ENCODE results near the gene TBL1XR1.

TBL1XR1 gene

DNA sequence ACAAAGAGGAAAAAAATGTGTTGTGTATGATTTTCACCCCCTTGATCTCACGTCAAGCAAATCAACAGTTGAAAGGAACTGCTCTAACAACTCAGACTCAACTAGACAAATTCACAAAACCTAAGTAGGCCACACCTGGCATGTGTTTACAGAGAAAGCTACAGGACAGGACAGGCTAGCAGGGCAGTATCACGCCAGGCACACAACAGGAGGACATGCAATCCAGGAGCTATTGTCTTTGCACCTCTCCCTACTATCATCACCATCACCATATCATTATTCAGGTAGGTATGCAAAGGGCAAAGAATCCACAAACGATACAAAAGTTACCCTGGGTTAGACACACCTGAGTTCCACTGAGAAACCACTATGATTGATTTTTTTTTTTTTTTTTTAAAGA is 86.4 kb downstream of the TBL1XR1 start:
- DNase-seq (ENCODE audit: low read depth) = no peak
- TF ChIP-seq, protein P1, sequence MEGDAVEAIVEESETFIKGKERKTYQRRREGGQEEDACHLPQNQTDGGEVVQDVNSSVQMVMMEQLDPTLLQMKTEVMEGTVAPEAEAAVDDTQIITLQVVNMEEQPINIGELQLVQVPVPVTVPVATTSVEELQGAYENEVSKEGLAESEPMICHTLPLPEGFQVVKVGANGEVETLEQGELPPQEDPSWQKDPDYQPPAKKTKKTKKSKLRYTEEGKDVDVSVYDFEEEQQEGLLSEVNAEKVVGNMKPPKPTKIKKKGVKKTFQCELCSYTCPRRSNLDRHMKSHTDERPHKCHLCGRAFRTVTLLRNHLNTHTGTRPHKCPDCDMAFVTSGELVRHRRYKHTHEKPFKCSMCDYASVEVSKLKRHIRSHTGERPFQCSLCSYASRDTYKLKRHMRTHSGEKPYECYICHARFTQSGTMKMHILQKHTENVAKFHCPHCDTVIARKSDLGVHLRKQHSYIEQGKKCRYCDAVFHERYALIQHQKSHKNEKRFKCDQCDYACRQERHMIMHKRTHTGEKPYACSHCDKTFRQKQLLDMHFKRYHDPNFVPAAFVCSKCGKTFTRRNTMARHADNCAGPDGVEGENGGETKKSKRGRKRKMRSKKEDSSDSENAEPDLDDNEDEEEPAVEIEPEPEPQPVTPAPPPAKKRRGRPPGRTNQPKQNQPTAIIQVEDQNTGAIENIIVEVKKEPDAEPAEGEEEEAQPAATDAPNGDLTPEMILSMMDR (conservative IDR thresholded peaks at IDR 0.05; ENCODE audit: control insufficient read depth, insufficient read depth, low read depth, low read length) = no peak
- no peak overlapping the region for H3K4me3 ChIP-seq (ENCODE audit: control insufficient read depth, low read depth, low read length)

DNA sequence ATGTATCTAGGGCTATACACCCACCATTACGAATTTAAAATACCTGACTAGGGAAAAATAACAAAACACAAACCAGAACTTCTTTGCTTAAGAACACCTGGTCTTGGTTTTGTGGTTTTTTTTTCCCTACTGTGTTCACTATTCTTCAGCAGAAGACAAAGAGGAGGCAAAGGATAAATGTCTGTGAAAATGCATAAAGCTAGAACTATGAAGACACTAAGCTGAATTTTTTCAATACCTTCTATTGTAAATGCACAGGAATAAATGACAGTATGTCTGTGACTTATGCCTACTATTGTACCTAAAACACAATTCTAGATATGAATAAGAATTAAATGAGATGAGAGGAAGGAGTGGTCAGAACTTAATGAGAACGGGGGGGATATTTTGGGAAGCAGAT is 86.9 kb downstream of the TBL1XR1 start:
- TF ChIP-seq, protein P1 (conservative IDR thresholded peaks at IDR 0.05; ENCODE audit: control insufficient read depth, insufficient read depth, low read depth, low read length) = no peak
- no peak for DNase-seq (ENCODE audit: low read depth)
- no peak overlapping the region for H3K4me3 ChIP-seq (ENCODE audit: control insufficient read depth, low read depth, low read length)

GRCh38 chr3:177109688-177110330 is 87.5 kb downstream of the TBL1XR1 start:
- DNase-seq (ENCODE audit: low read depth) = no peak
- TF ChIP-seq, protein P1 (conservative IDR thresholded peaks at IDR 0.05; ENCODE audit: control insufficient read depth, insufficient read depth, low read depth, low read length) = no peak
- H3K4me3 ChIP-seq (ENCODE audit: control insufficient read depth, low read depth, low read length) = no peak overlapping the region

DNA sequence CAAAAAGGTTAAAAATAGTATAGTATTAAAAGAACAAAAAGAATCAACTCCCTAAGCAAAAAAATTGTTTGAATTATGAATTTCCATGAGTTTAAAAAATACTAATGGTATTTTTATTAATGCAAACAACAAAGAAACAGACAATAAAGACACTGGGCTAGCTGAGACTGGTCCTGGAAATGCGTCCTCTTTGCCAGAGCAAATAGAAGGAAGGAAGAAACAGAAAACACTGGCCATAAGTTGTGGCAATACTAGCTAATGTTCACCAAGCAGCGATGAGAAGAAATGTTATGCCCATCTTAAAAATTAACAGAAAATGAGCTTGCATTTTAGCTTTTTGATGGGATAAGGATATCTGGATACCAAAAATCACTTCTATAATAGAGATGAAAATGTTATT is 88.6 kb downstream of the TBL1XR1 start:
- H3K4me3 ChIP-seq (ENCODE audit: control insufficient read depth, low read depth, low read length) = no peak overlapping the region
- no peak for DNase-seq (ENCODE audit: low read depth)
- TF ChIP-seq, protein P1 (conservative IDR thresholded peaks at IDR 0.05; ENCODE audit: control insufficient read depth, insufficient read depth, low read depth, low read length) = no peak

DNA sequence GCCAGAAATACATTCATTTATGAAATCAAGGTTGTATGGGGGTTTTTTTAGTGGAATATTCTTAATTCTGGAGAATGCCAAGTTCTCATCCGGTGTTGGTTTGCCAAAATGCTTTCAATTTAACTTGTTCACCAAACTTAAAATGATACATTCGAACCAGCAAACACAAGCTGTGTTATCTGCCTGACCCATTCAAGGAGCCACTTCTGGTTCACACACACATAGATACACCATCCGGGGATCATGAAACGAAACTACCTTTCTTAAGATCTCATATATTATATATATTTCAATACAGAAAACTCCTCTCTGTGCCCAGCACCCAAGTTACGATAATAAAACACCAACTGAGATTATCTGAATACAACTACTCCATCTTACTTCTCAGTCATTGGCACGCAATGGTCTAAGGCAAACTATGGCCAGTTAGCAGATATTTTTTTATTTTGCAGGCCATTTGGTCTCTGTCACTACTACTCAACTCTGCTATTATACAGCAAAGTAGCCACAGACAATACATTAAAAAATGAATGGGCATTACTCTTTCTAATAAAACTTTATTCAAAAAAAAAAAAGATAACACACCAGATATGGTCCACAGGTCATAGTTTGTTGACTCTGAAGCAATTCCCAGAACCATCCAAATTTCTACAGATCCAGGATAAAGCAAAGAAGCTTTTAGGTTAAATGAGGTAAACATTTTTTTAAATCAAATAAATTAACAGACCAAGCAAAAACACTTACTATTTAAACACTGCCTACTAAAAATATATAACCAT is 89.6 kb downstream of the TBL1XR1 start:
- DNase-seq (ENCODE audit: low read depth) = no peak
- TF ChIP-seq, protein P1 (conservative IDR thresholded peaks at IDR 0.05; ENCODE audit: control insufficient read depth, insufficient read depth, low read depth, low read length) = no peak
- H3K4me3 ChIP-seq (ENCODE audit: control insufficient read depth, low read depth, low read length) = no peak overlapping the region

DNA sequence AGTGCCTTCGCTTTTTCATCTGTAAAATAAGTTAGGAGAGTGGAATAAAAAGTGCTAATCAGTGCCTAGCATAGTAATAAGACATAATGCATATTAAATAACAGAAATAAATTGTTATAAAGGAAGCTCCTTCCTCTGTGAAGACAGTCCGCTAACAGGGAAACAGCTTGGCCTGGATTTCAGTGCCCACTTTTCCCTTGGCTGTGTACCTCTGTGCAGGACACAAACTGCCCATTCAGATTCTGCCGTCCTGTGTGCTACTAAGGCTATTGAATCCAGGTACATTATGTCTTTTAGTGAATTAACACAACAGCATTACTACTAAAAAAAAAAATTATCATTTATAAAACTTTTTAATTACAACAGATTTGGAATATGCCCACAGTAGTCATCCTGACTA is 90.7 kb downstream of the TBL1XR1 start:
- no peak for DNase-seq (ENCODE audit: low read depth)
- TF ChIP-seq, protein P1 (conservative IDR thresholded peaks at IDR 0.05; ENCODE audit: control insufficient read depth, insufficient read depth, low read depth, low read length) = no peak
- H3K4me3 ChIP-seq (ENCODE audit: control insufficient read depth, low read depth, low read length) = no peak overlapping the region

All from fibroblast of mammary gland (primary cell).